NCI-H2227 (cell line): Measurements from ENCODE around the gene HMOX2.

Experiments
- DNase-seq: peaks from one replicate; lab custom pipeline; 2025; ENCODE audit not compliant: unreplicated experiment; lab: John Stamatoyannopoulos, UW

The HMOX2 gene

GRCh38 chr16:4552541-4552940 is 76.3 kb downstream of the HMOX2 start:
- no peak for DNase-seq

GRCh38 chr16:4556112-4556511 is 79.9 kb downstream of the HMOX2 start, which contains the start of gene C16orf96:
Gene C16orf96 (plus strand): TSS chr16:4556340. CDS start chr16:4556490, 150 bp downstream.
- no peak for DNase-seq

GRCh38 chr16:4556580-4556979 is 80.4 kb downstream of the HMOX2 start:
- no peak for DNase-seq

- DNase-seq: no peak
Observed at GRCh38 chr16:4557973-4558372, 81.8 kb downstream of the HMOX2 start.
